Uterus (tissue), 2 donors: ENCODE data around the gene TSPAN9.

Source experiments
- POLR2A ChIP-seq, 2 donors: fragments of 450-650 bp; IDR thresholded peaks; one replicate each; pipeline ENCODE4 v1.6.1; 2016; ENCODE audit warnings: antibody characterized with exemption in 2 of 2, mild to moderate bottlenecking in 1 of 2, moderate library complexity in 1 of 2
- TF ChIP-seq, protein P1 (sequence below), 4 experiments: fragments of 200-600 bp in 2 of 4; fragments of 450-650 bp in 2 of 4; sonication (generic) in 2 of 4; IDR thresholded peaks; one replicate each; pipeline ENCODE4 v1.5.1; 2016 to 2019; ENCODE audit warnings: antibody characterized with exemption in 4 of 4, mild to moderate bottlenecking in 2 of 4, moderate library complexity in 1 of 4

DNA sequence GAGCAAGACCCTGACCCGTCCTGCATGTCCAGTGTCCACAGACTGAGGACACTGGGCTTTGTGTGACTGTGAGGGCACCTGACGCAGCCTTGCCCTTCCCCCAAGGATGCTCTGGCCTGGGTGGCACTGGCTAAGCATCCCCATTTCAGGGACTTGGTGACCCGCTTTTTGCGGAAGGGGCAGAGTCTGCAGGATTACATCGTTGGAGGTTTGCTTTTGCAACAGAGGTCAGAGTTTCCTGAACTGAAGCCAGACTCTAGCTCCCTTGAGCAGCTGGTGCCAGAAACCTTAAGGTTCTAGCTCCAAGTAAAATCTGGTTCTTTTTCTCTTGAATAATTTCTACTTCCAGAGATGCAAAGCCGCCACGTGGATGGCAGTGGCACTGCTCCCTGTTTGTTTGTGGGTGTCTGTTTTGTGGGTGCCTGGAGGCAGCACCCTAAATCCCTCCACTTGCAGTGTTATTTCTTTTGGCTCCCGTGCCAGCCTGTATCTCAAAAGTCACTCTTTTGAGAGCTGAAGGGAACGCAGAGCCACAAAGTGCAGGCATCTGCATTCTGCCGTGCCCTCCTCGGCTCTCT lies 184.7 kb downstream of the TSPAN9 start:
- TF ChIP-seq, protein P1, sequence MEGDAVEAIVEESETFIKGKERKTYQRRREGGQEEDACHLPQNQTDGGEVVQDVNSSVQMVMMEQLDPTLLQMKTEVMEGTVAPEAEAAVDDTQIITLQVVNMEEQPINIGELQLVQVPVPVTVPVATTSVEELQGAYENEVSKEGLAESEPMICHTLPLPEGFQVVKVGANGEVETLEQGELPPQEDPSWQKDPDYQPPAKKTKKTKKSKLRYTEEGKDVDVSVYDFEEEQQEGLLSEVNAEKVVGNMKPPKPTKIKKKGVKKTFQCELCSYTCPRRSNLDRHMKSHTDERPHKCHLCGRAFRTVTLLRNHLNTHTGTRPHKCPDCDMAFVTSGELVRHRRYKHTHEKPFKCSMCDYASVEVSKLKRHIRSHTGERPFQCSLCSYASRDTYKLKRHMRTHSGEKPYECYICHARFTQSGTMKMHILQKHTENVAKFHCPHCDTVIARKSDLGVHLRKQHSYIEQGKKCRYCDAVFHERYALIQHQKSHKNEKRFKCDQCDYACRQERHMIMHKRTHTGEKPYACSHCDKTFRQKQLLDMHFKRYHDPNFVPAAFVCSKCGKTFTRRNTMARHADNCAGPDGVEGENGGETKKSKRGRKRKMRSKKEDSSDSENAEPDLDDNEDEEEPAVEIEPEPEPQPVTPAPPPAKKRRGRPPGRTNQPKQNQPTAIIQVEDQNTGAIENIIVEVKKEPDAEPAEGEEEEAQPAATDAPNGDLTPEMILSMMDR (IDR thresholded peaks at IDR 0.05) = no peak
- no peak for TF ChIP-seq POLR2A (IDR thresholded peaks at IDR 0.05)
